HepG2 (cell line): ENCODE measurements around the gene MBLAC2. TPM values are rescaled to one million over a fixed set of nuclear protein-coding genes. Genes with fewer than 3 reads are reported as not detected.

Source experiments
- AKNA ChIP-seq: sonication (generic); formaldehyde crosslinking; IDR thresholded peaks from 2 replicates; pipeline ENCODE4 v1.4.0; 2020; ENCODE audit warnings: missing genetic modification reagents, borderline replicate concordance
- GFI1 ChIP-seq: sonication (generic); formaldehyde crosslinking; IDR thresholded peaks from 2 replicates; pipeline ENCODE4 v1.5.0; 2020; ENCODE audit warnings: missing genetic modification reagents, mild to moderate bottlenecking, borderline replicate concordance
- GPBP1L1 ChIP-seq: sonication (generic); formaldehyde crosslinking; IDR thresholded peaks from 2 replicates; pipeline ENCODE4 v1.5.0; 2020; ENCODE audit warnings: mild to moderate bottlenecking, missing genetic modification reagents
- PAX8 ChIP-seq: sonication (generic); formaldehyde crosslinking; IDR thresholded peaks from 2 replicates; pipeline ENCODE4 v1.8.0; 2022; ENCODE audit warnings: mild to moderate bottlenecking, missing genetic modification reagents, borderline replicate concordance
- PAXIP1 ChIP-seq: sonication (generic); formaldehyde crosslinking; conservative IDR thresholded peaks from 2 replicates; pipeline ENCODE4 v1.4.0; 2020; ENCODE audit warnings: mild to moderate bottlenecking, missing genetic modification reagents, moderate library complexity
- TARDBP ChIP-seq: sonication (generic); formaldehyde crosslinking; IDR thresholded peaks from 2 replicates; pipeline ENCODE4 v1.8.0; 2022; ENCODE audit warnings: mild to moderate bottlenecking, missing genetic modification reagents
- ZFP36L2 ChIP-seq: sonication (generic); formaldehyde crosslinking; IDR thresholded peaks from 2 replicates; pipeline ENCODE4 v1.4.0; 2020; ENCODE audit warnings: missing genetic modification reagents
- ZNF30 ChIP-seq: sonication (generic); formaldehyde crosslinking; IDR thresholded peaks from 2 replicates; pipeline ENCODE4 v1.5.0; 2020; ENCODE audit warnings: mild to moderate bottlenecking, missing genetic modification reagents
- ZNF574 ChIP-seq: sonication (generic); formaldehyde crosslinking; IDR thresholded peaks from 2 replicates; pipeline ENCODE4 v1.4.0; 2020; ENCODE audit warnings: missing genetic modification reagents
- ZNF747 ChIP-seq: sonication (generic); formaldehyde crosslinking; IDR thresholded peaks from 2 replicates; pipeline ENCODE4 v1.8.1; 2023; ENCODE audit warnings: missing genetic modification reagents, mild to moderate bottlenecking, borderline replicate concordance
- ZNF792 ChIP-seq: IDR thresholded peaks from 2 replicates; pipeline ENCODE4 v1.6.1; 2016
- ZNF816 ChIP-seq: sonication (generic); formaldehyde crosslinking; IDR thresholded peaks from 2 replicates; pipeline ENCODE4 v1.8.0; 2022; ENCODE audit warnings: missing genetic modification reagents, mild to moderate bottlenecking, borderline replicate concordance
- polyA plus RNA-seq, 8 experiments: library from polyadenylated mRNA; depleted of rRNA in 3 of 8; stranded (reverse) in 7 of 8; unstranded in 1 of 8; fragments of >200 nt; fragmentation: Illumina TruSeq in 4 of 8; extraction: Trizol in 4 of 8; gene quantifications; 2 replicates each; pipeline versions ENCODE4 v1.2.1 to v1.2.3, GENCODE V29; 2011 to 2016; ENCODE audit warnings: low read depth in 4 of 8, missing spikeins in 1 of 8, mixed read lengths in 1 of 8; ENCODE audit not compliant: insufficient read depth in 1 of 8
- total RNA-seq, 5 experiments: library from RNA; depleted of rRNA; stranded (reverse); fragments of >200 nt; fragmentation: Illumina TruSeq; extraction: Trizol; gene quantifications; 2 replicates each; pipeline ENCODE4 v1.2.3, GENCODE V29; 2016; ENCODE audit warnings: low read depth in 1 of 5

MBLAC2 gene
- total and polyA plus RNA-seq, 2 of the 13 experiments (the other 11 are each of a cell fraction or from before 2014, with no cell fraction given): 2.9 to 4.1 TPM

GRCh38 chr5:90473396-90474234 lies 956 bp downstream of the MBLAC2 start (continued):
- peak; percentile 10; the same call in 1 of the 2 replicates for TF ChIP-seq ZNF574 (CRISPR knock-in tag)
- TF ChIP-seq GPBP1L1 (CRISPR knock-in tag): no peak
- TF ChIP-seq ZNF792: no peak; the same call in 1 of the 2 replicates
- TF ChIP-seq ZNF30 (CRISPR knock-in tag): peak; percentile 89
- no peak for TF ChIP-seq TARDBP (CRISPR knock-in tag)
- TF ChIP-seq AKNA (CRISPR knock-in tag): no peak
- no peak; the same call in 1 of the 2 replicates for TF ChIP-seq PAX8 (CRISPR knock-in tag)
- no peak for TF ChIP-seq PAXIP1 (CRISPR knock-in tag)
- no peak; the same call in 1 of the 2 replicates for TF ChIP-seq ZNF747 (CRISPR knock-in tag)
- TF ChIP-seq GFI1: no peak
- no peak for TF ChIP-seq ZNF816 (CRISPR knock-in tag)
- no peak for TF ChIP-seq ZFP36L2 (CRISPR knock-in tag)
